HepG2 (cell line): Measurements from ENCODE around the gene GPR17. TPM values are rescaled to one million over a fixed set of nuclear protein-coding genes. Genes with fewer than 3 reads are reported as not detected.
A peak's percentile ranks its signal among the peaks of the same experiment; 100 is the strongest.

Experiments used
- ASH2L ChIP-seq: fragments of 300-600, 200-600 bp; sonication (generic); IDR thresholded peaks from 2 replicates; pipeline ENCODE4 v1.7.0; 2017; ENCODE audit warnings: low read depth, mild to moderate bottlenecking, moderate library complexity, mixed read lengths, low read length; ENCODE audit not compliant: insufficient read length
- CREM ChIP-seq, 2 experiments: sonication (generic) in 1 of 2; formaldehyde crosslinking in 1 of 2; IDR thresholded peaks; 2 replicates each; pipeline versions ENCODE4 v1.4.0 to v1.6.1; 2016 to 2020; ENCODE audit warnings: antibody characterized with exemption in 1 of 2, mild to moderate bottlenecking in 1 of 2, missing genetic modification reagents in 1 of 2
- HOXA7 ChIP-seq: sonication (generic); formaldehyde crosslinking; IDR thresholded peaks from 2 replicates; pipeline ENCODE4 v1.8.1; 2022; ENCODE audit warnings: mild to moderate bottlenecking, missing genetic modification reagents, moderate library complexity
- KAT8 ChIP-seq: IDR thresholded peaks from 2 replicates; pipeline ENCODE4 v1.6.1; 2016; ENCODE audit warnings: missing genetic modification reagents, missing compliant biosample characterization
- NCOR1 ChIP-seq: fragments of 200-600 bp; sonication (generic); IDR thresholded peaks from 2 replicates; pipeline ENCODE4 v1.7.0; 2017; ENCODE audit warnings: antibody characterized with exemption, low read length, borderline replicate concordance
- NKX3-1 ChIP-seq: sonication (generic); formaldehyde crosslinking; IDR thresholded peaks from 2 replicates; pipeline ENCODE4 v1.5.0; 2020; ENCODE audit warnings: missing genetic modification reagents
- NR2C2 ChIP-seq: sonication (generic); formaldehyde crosslinking; IDR thresholded peaks from 2 replicates; pipeline ENCODE4 v1.4.0; 2020; ENCODE audit warnings: missing genetic modification reagents, mild to moderate bottlenecking, moderate library complexity, borderline replicate concordance
- PAX8 ChIP-seq: sonication (generic); formaldehyde crosslinking; IDR thresholded peaks from 2 replicates; pipeline ENCODE4 v1.8.0; 2022; ENCODE audit warnings: mild to moderate bottlenecking, missing genetic modification reagents, borderline replicate concordance
- PHB2 ChIP-seq: fragments of 450-650 bp; IDR thresholded peaks from 2 replicates; pipeline ENCODE4 v1.6.1; 2018; ENCODE audit not compliant: partially characterized antibody
- REL ChIP-seq: sonication (generic); formaldehyde crosslinking; conservative IDR thresholded peaks from 2 replicates; pipeline ENCODE4 v1.8.0; 2022; ENCODE audit warnings: mild to moderate bottlenecking, missing genetic modification reagents, moderate library complexity
- RFXAP ChIP-seq: sonication (generic); formaldehyde crosslinking; IDR thresholded peaks from 2 replicates; pipeline ENCODE4 v1.4.0; 2020; ENCODE audit warnings: missing genetic modification reagents, borderline replicate concordance
- RXRB ChIP-seq: IDR thresholded peaks from 2 replicates; pipeline ENCODE4 v1.6.1; 2016; ENCODE audit warnings: borderline replicate concordance, missing genetic modification reagents, missing compliant biosample characterization
- SP1 ChIP-seq, 2 experiments: fragments of 450-650 bp in 1 of 2; sonication (generic) in 1 of 2; formaldehyde crosslinking in 1 of 2; IDR thresholded peaks; 2 replicates each; pipeline versions ENCODE4 v1.4.0 to v1.6.1; 2016 to 2020; ENCODE audit warnings: missing genetic modification reagents in 1 of 2
- YEATS4 ChIP-seq: sonication (generic); formaldehyde crosslinking; IDR thresholded peaks from 2 replicates; pipeline ENCODE4 v1.4.0; 2020; ENCODE audit warnings: missing genetic modification reagents, borderline replicate concordance
- ZNF230 ChIP-seq: sonication (generic); formaldehyde crosslinking; IDR thresholded peaks from 2 replicates; pipeline ENCODE4 v1.4.0; 2020; ENCODE audit warnings: mild to moderate bottlenecking, missing genetic modification reagents
- ZNF567 ChIP-seq: sonication (generic); formaldehyde crosslinking; IDR thresholded peaks from 2 replicates; pipeline ENCODE4 v1.8.1; 2023; ENCODE audit warnings: mild to moderate bottlenecking, missing genetic modification reagents, borderline replicate concordance
- ZNF678 ChIP-seq: sonication (generic); formaldehyde crosslinking; IDR thresholded peaks from 2 replicates; pipeline ENCODE4 v1.4.0; 2020; ENCODE audit warnings: mild to moderate bottlenecking, missing genetic modification reagents
- ZSCAN30 ChIP-seq: sonication (generic); formaldehyde crosslinking; IDR thresholded peaks from 2 replicates; pipeline ENCODE4 v1.5.0; 2020; ENCODE audit warnings: mild to moderate bottlenecking, missing genetic modification reagents
- polyA plus RNA-seq, 8 experiments: library from polyadenylated mRNA; depleted of rRNA in 3 of 8; stranded (reverse) in 7 of 8; unstranded in 1 of 8; fragments of >200 nt; fragmentation: Illumina TruSeq in 4 of 8; extraction: Trizol in 4 of 8; gene quantifications; 2 replicates each; pipeline versions ENCODE4 v1.2.1 to v1.2.3, GENCODE V29; 2011 to 2016; ENCODE audit warnings: low read depth in 4 of 8, missing spikeins in 1 of 8, mixed read lengths in 1 of 8; ENCODE audit not compliant: insufficient read depth in 1 of 8
- total RNA-seq, 5 experiments: library from RNA; depleted of rRNA; stranded (reverse); fragments of >200 nt; fragmentation: Illumina TruSeq; extraction: Trizol; gene quantifications; 2 replicates each; pipeline ENCODE4 v1.2.3, GENCODE V29; 2016; ENCODE audit warnings: low read depth in 1 of 5
- TF ChIP-seq, protein P1 (sequence below): sonication (generic); formaldehyde crosslinking; IDR thresholded peaks from 2 replicates; pipeline ENCODE4 v1.4.0; 2020; ENCODE audit warnings: missing genetic modification reagents
- TF ChIP-seq, protein P2 (sequence below): sonication (generic); formaldehyde crosslinking; IDR thresholded peaks from 2 replicates; pipeline ENCODE4 v1.4.0; 2020; ENCODE audit warnings: low read depth, missing genetic modification reagents
- TF ChIP-seq, protein P3 (sequence below): IDR thresholded peaks from 2 replicates; pipeline ENCODE4 v1.6.1; 2016; ENCODE audit warnings: missing compliant biosample characterization, missing genetic modification reagents, borderline replicate concordance

Gene GPR17
- total and polyA plus RNA-seq, 2 of the 13 experiments (the other 11 are each of a cell fraction or from before 2014, with no cell fraction given), result not detected

DNA sequence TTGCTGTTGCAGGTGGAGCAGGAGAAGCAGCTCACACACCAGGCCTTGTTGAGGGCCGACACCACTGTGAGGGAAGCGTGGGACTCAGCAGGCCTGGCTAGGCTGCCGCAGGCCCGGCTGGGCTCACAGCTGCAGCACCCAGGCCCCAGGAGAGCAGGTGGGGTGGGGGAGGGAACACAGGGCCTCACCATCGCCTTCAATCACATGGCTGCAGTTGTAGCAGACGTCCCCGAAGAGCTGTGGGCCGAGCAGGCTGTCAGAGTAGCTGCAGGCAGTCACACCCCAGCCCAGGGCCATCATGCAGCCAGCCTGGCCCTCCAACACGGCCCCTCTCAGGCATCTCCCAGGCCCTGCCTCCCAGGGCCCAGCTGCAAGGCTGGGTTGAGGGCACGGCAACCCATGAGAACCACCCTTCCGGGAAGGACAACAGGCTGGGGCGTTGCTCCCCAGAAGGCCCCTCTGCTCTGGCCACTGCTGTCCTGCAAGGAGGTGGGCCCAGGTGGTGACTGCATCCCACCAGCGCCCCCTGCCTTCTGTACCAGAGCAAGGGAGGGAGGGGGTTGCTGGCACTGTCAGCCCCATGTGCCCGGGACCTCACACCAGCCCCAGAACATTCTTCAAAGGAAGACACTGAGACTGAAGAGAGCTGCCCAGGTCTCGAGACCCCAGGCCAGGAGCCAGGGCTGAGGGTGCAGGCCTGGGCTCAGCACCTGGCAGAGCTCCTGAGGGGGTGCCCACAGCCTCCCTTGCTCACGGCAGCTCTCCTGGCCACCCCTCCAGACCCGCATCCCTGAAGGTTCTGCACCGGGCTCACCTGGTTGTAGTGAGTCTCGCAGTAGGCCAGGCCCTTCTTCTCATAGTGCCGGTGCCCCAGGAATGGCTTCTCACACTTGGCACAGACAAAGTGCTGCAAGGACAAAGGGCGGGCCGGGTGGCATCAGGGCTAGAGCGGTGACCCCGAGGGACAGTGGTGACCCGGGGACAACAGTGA, 5.6 kb upstream of the GPR17 start (continued):
- TF ChIP-seq YEATS4 (CRISPR knock-in tag), result peak; percentile 54; the same call in 1 of the 2 replicates
- TF ChIP-seq NR2C2 (CRISPR knock-in tag), result no peak
- TF ChIP-seq ZSCAN30 (CRISPR knock-in tag), result no peak
- TF ChIP-seq, protein P1, sequence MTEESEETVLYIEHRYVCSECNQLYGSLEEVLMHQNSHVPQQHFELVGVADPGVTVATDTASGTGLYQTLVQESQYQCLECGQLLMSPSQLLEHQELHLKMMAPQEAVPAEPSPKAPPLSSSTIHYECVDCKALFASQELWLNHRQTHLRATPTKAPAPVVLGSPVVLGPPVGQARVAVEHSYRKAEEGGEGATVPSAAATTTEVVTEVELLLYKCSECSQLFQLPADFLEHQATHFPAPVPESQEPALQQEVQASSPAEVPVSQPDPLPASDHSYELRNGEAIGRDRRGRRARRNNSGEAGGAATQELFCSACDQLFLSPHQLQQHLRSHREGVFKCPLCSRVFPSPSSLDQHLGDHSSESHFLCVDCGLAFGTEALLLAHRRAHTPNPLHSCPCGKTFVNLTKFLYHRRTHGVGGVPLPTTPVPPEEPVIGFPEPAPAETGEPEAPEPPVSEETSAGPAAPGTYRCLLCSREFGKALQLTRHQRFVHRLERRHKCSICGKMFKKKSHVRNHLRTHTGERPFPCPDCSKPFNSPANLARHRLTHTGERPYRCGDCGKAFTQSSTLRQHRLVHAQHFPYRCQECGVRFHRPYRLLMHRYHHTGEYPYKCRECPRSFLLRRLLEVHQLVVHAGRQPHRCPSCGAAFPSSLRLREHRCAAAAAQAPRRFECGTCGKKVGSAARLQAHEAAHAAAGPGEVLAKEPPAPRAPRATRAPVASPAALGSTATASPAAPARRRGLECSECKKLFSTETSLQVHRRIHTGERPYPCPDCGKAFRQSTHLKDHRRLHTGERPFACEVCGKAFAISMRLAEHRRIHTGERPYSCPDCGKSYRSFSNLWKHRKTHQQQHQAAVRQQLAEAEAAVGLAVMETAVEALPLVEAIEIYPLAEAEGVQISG (CRISPR knock-in tag), result 0 out of 2 replicates have a peak, but pooled peaks have one; percentile 13
- TF ChIP-seq ZNF230 (CRISPR knock-in tag), result no peak
- TF ChIP-seq, protein P2, sequence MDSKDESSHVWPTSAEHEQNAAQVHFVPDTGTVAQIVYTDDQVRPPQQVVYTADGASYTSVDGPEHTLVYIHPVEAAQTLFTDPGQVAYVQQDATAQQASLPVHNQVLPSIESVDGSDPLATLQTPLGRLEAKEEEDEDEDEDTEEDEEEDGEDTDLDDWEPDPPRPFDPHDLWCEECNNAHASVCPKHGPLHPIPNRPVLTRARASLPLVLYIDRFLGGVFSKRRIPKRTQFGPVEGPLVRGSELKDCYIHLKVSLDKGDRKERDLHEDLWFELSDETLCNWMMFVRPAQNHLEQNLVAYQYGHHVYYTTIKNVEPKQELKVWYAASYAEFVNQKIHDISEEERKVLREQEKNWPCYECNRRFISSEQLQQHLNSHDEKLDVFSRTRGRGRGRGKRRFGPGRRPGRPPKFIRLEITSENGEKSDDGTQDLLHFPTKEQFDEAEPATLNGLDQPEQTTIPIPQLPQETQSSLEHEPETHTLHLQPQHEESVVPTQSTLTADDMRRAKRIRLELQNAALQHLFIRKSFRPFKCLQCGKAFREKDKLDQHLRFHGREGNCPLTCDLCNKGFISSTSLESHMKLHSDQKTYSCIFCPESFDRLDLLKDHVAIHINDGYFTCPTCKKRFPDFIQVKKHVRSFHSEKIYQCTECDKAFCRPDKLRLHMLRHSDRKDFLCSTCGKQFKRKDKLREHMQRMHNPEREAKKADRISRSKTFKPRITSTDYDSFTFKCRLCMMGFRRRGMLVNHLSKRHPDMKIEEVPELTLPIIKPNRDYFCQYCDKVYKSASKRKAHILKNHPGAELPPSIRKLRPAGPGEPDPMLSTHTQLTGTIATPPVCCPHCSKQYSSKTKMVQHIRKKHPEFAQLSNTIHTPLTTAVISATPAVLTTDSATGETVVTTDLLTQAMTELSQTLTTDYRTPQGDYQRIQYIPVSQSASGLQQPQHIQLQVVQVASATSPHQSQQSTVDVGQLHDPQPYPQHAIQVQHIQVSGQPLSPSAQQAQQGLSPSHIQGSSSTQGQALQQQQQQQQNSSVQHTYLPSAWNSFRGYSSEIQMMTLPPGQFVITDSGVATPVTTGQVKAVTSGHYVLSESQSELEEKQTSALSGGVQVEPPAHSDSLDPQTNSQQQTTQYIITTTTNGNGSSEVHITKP (CRISPR knock-in tag), result no peak
- no peak for TF ChIP-seq ASH2L
- no peak for TF ChIP-seq RXRB
- no peak for TF ChIP-seq CREM (IDR thresholded peaks at IDR 0.05)
- no peak for TF ChIP-seq CREM (CRISPR knock-in tag; IDR thresholded peaks at IDR 0.05)
- TF ChIP-seq ZNF678 (CRISPR knock-in tag), result no peak
- no peak for TF ChIP-seq PHB2
- TF ChIP-seq, protein P3, sequence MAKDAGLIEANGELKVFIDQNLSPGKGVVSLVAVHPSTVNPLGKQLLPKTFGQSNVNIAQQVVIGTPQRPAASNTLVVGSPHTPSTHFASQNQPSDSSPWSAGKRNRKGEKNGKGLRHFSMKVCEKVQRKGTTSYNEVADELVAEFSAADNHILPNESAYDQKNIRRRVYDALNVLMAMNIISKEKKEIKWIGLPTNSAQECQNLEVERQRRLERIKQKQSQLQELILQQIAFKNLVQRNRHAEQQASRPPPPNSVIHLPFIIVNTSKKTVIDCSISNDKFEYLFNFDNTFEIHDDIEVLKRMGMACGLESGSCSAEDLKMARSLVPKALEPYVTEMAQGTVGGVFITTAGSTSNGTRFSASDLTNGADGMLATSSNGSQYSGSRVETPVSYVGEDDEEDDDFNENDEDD (CRISPR knock-in tag), result no peak
- no peak for TF ChIP-seq NKX3-1 (CRISPR knock-in tag)
- TF ChIP-seq PAX8 (CRISPR knock-in tag), result no peak
- TF ChIP-seq NCOR1, result no peak
- no peak for TF ChIP-seq HOXA7
- 0 out of 2 replicates have a peak, but pooled peaks have one; percentile 75 for TF ChIP-seq ZNF567 (CRISPR knock-in tag)
- peak; percentile 31; the same call in 1 of the 2 replicates for TF ChIP-seq RFXAP (CRISPR knock-in tag)
- TF ChIP-seq KAT8 (CRISPR knock-in tag), result 0 out of 2 replicates have a peak, but pooled peaks have one; percentile 39
- no peak for TF ChIP-seq SP1 (IDR thresholded peaks at IDR 0.05)
- TF ChIP-seq SP1 (CRISPR knock-in tag; IDR thresholded peaks at IDR 0.05), result peak; percentile 19; the same call in 1 of the 2 replicates
- TF ChIP-seq REL (CRISPR knock-in tag), result no peak
